GM12892 (cell line): ENCODE measurements around the gene UVRAG.

ENCODE experiments used
- POLR2A ChIP-seq: IDR thresholded peaks from 2 replicates; pipeline ENCODE4 v1.6.1; 2011; ENCODE audit warnings: low read depth, low read length, control low read depth
- POLR2AphosphoS5 ChIP-seq: IDR thresholded peaks from 2 replicates; pipeline ENCODE4 v1.6.1; 2011; ENCODE audit warnings: low read depth, low read length, control low read depth

GRCh38 chr11:76184551-76184993 lies 369.6 kb downstream of the UVRAG start:
- TF ChIP-seq POLR2A (no peak), POLR2AphosphoS5 (no peak)
